HG03378 (cell line): ENCODE measurements around the gene TNMD.
"Not testable (repeated sequence)": the region's sequence is repeated elsewhere in the genome, so short reads cannot be mapped to it uniquely, and the experiment has no call there.

Experiments used
- ATAC-seq: cut with Tn5 transposase; IDR thresholded peaks from one replicate; pipeline ENCODE4 v1.9.1; 2021; ENCODE audit warnings: mild to moderate bottlenecking, moderate library complexity; ENCODE audit not compliant: unreplicated experiment

The TNMD gene

GRCh38 chrX:100584611-100585010 is at the start of gene TNMD:
Gene TNMD (plus strand): TSS chrX:100584936. CDS start chrX:100585019, 83 bp downstream.
- ATAC-seq: no peak

DNA sequence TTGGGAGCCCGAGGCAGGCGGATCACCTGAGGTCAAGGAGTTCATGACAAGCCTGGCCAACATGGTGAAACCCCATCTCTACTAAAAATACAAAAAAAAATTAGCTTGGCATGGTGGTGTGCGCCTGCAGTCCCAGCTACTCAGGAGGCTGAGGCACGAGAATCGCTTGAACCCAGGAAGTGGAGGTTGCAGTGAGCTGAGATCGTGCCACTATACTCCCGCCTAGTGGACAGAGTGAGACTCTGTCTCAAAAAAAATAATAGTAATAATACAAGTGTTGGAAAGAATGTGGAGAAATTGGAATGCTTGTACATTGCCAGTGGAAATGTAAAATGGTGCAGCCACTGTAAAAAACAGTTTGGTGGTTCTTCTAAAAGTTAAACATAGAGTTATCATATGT is 19.2 kb upstream of the TNMD start:
- not testable (repeated sequence) for ATAC-seq

- ATAC-seq: no peak
Observed at GRCh38 chrX:100586747-100587146, 2.0 kb downstream of the TNMD start.

- no peak for ATAC-seq
Observed at GRCh38 chrX:100587861-100588260, 3.1 kb downstream of the TNMD start.

- no peak for ATAC-seq
Observed at GRCh38 chrX:100591256-100592051, 6.7 kb downstream of the TNMD start.

DNA sequence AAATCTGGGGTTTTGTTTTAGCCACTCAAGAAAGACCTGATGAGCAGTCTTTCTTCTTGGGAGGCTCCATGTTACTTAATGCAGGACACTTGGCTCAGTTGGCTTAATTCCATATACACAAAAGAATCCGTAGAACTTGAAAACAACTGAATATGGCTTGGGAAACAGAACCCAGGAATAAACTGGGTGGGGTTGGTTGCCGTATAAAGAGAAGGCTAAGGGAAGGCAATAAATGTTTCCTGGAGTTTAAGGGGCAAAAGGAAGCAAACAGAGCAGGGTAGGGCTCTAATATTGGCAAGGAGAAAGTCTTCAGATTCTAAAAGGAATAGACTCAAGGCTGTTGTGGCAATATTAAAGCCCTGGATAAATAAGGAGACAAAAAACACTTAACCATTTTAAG is 8.4 kb downstream of the TNMD start:
- ATAC-seq: no peak

- ATAC-seq: no peak
Observed at GRCh38 chrX:100593581-100593980, 8.8 kb downstream of the TNMD start.

DNA sequence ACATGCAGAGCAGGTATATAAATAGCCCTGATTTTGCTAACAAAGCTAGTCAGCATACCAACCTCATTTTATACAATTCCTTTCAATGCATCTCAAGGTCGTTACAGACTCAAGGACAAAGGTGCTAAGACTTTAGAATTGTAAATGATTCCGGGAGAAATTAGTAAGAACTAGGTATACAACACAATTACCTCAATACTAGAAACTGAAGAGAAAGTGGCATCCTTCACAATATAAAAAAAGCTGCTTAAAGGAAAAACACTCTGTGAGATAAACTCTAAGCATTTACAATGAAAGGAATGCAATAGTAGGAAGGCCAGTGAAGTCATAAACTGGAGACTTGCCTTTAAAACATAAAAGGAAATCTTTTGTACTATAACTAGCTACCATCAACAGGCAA is 11.9 kb downstream of the TNMD start:
- ATAC-seq: no peak

DNA sequence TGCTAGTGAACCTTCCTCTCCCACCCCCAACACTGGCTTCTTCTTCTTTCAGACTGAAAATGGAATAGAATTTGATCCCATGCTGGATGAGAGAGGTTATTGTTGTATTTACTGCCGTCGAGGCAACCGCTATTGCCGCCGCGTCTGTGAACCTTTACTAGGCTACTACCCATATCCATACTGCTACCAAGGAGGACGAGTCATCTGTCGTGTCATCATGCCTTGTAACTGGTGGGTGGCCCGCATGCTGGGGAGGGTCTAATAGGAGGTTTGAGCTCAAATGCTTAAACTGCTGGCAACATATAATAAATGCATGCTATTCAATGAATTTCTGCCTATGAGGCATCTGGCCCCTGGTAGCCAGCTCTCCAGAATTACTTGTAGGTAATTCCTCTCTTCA is 14.7 kb downstream of the TNMD start:
- ATAC-seq: no peak

- no peak for ATAC-seq
Observed at GRCh38 chrX:100600340-100600739, 15.6 kb downstream of the TNMD start.

- ATAC-seq: peak; percentile 81
Observed at GRCh38 chrX:100600758-100601157, 16.0 kb downstream of the TNMD start.

DNA sequence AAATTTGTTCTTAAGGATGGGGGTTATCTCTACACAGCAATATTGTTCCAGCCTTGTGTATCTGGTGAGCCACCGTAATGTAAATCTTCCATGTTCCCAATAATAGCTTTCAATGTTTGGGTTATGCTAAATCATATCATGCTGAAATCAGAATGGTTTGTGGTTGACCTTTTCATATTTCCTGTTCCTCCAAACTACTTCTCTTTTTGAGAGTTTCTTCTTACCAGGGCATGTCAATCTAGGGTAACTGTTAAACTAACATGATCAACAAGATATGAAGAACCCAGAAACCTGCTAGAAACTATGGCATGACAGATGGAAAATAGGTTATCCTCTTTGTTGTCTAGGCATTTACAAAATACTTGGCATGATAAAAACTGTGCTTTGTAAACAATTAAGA is 22.0 kb downstream of the TNMD start:
- peak; percentile 58 for ATAC-seq

- no peak for ATAC-seq
Observed at GRCh38 chrX:100609591-100609990, 24.9 kb downstream of the TNMD start.

- no peak for ATAC-seq
Observed at GRCh38 chrX:100611951-100612350, 27.2 kb downstream of the TNMD start.

- ATAC-seq: peak; percentile 100
Observed at GRCh38 chrX:100615005-100615404, 30.3 kb downstream of the TNMD start.

DNA sequence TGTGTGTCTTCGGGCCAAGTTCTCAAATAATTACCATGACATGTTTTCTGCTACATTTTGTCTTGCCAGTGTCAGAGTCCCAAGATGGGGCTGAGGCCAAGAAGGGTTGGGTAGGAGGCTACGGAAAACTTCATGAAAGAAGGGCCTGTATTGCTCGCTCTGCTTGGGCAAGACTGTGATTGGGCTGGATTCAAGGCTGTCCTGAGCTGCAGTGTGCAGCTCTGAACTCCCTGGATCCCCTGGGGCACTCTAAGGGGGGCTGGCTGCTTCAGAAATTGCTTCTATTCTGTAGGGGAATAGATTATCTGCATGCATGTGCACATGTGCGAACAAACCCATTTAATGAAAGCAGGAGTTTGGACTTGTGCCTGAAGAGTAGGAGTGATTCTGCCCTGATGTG is 38.3 kb downstream of the TNMD start:
- no peak for ATAC-seq

- peak; percentile 96 for ATAC-seq
Observed at GRCh38 chrX:100625985-100626491, 41.3 kb downstream of the TNMD start.

- ATAC-seq: no peak
Observed at GRCh38 chrX:100635040-100635439, 50.3 kb downstream of the TNMD start.

DNA sequence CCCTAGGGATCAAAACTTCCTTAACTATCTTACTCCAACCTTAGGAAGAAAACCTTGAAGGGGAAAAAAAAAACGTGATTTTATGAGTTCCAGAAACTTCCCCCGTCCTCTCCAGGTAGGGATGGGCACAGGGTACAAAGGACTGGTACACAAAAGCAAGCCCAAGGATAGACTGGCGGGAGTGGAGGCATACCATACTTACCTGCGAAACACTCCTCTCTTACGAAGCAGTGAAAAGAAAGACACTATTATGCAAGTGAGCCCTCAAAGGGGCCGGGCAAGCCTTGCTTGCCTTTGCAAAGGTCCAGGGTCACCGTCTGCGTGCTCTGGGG is 51.2 kb downstream of the TNMD start:
- ATAC-seq: no peak

- peak; percentile 98 for ATAC-seq
Observed at GRCh38 chrX:100636321-100636991, 51.7 kb downstream of the TNMD start, which contains the start of gene TSPAN6. Gene TSPAN6 (minus strand): TSS chrX:100636806. CDS start chrX:100636694, 112 bp downstream.

DNA sequence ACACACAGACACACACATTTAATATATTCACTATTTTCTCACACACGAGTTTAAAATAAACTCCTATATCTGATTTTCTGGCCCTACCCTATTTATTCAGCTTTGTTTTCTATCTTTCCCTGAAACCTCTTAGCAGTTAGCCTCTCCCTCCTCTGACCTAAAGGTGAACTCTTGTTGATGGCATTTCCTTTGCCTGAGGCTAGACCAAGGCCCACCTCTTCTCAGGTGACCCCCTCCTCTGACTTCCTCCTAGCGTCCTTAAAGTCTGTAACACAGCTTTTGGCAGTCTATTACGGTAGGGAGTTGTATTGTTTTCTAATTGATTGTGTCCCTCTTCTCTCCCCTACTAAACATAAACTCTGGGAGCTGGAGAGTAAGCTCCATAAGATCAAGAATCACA is 57.6 kb downstream of the TNMD start:
- no peak for ATAC-seq

- ATAC-seq: no peak
Observed at GRCh38 chrX:100643212-100643611, 58.5 kb downstream of the TNMD start.
